Neural cell (in vitro differentiated cells): ENCODE measurements around the gene TRIM44. TPM values are rescaled to one million over a fixed set of nuclear protein-coding genes. Genes with fewer than 3 reads are reported as not detected.

Experiments used
- H2AFZ ChIP-seq: fragments of 200-600, 300-800 bp; sonication (generic), shearing (Covaris generic); 2 replicates; pipeline ENCODE4 v1.6.0; 2014; ENCODE audit warnings: low read depth, mild to moderate bottlenecking, antibody characterized with exemption, low read length, moderate library complexity
- H3F3A ChIP-seq: fragments of 200-600 bp; shearing (Covaris generic); 2 replicates; pipeline ENCODE4 v1.6.1; 2016; ENCODE audit warnings: mild to moderate bottlenecking, moderate library complexity, mixed read lengths, antibody characterized with exemption, low read length; ENCODE audit not compliant: insufficient read depth, poor library complexity, severe bottlenecking
- H3K27ac ChIP-seq: fragments of 200-600, 300-800 bp; sonication (generic), shearing (Covaris generic); 2 replicates; pipeline ENCODE4 v1.5.1; 2014; ENCODE audit warnings: mild to moderate bottlenecking, low read length, moderate library complexity
- H3K27me3 ChIP-seq: fragments of 300-800, 200-600 bp; sonication (generic), shearing (Covaris generic); 2 replicates; pipeline ENCODE4 v1.6.0; 2014; ENCODE audit warnings: mild to moderate bottlenecking, low read depth, low read length, moderate library complexity; ENCODE audit not compliant: insufficient read depth
- H3K36me3 ChIP-seq: fragments of 300-800, 200-600 bp; sonication (generic), shearing (Covaris generic); 2 replicates; pipeline ENCODE4 v1.5.1; 2014; ENCODE audit warnings: mild to moderate bottlenecking, antibody characterized with exemption, low read length, moderate library complexity; ENCODE audit not compliant: insufficient read depth
- H3K4me2 ChIP-seq: fragments of 300-800, 200-600 bp; sonication (generic), shearing (Covaris generic); 2 replicates; pipeline ENCODE4 v1.6.0; 2014; ENCODE audit warnings: mild to moderate bottlenecking, low read length
- H3K4me3 ChIP-seq: fragments of 300-800, 200-600 bp; sonication (generic), shearing (Covaris generic); 2 replicates; pipeline ENCODE4 v1.5.1; 2014; ENCODE audit warnings: mild to moderate bottlenecking, low read length, moderate library complexity
- H3K79me2 ChIP-seq: fragments of 200-600 bp; shearing (Covaris generic); replicated peaks from 2 replicates; pipeline ENCODE4 v1.6.0; 2014; ENCODE audit warnings: mild to moderate bottlenecking, low read length, moderate library complexity; ENCODE audit not compliant: insufficient read depth
- H3K9ac ChIP-seq: fragments of 300-800, 200-600 bp; sonication (generic), shearing (Covaris generic); 2 replicates; pipeline ENCODE4 v1.6.1; 2016; ENCODE audit warnings: mild to moderate bottlenecking, low read length, mixed read lengths
- H3K9me2 ChIP-seq: fragments of 200-600 bp; shearing (Covaris generic); 2 replicates; pipeline ENCODE4 v1.6.1; 2016; ENCODE audit warnings: mild to moderate bottlenecking, low read length, mixed read lengths; ENCODE audit not compliant: insufficient read depth
- H3K9me3 ChIP-seq: fragments of 200-600, 300-800 bp; sonication (generic), shearing (Covaris generic); 2 replicates; pipeline ENCODE4 v1.6.1; 2016; ENCODE audit warnings: mild to moderate bottlenecking, mixed run types, low read length, moderate library complexity, mixed read lengths
- H4K20me1 ChIP-seq: fragments of 200-600 bp; shearing (Covaris generic); 2 replicates; pipeline ENCODE4 v1.6.1; 2016; ENCODE audit warnings: mild to moderate bottlenecking, mixed run types; ENCODE audit not compliant: insufficient read depth
- CTCF ChIP-seq: fragments of 450-650 bp; IDR thresholded peaks from 2 replicates; pipeline ENCODE4 v1.5.1; 2014; ENCODE audit warnings: antibody characterized with exemption, mild to moderate bottlenecking, moderate library complexity; ENCODE audit not compliant: poor library complexity, severe bottlenecking
- EP300 ChIP-seq: fragments of 450-650 bp; conservative IDR thresholded peaks from 2 replicates; pipeline ENCODE4 v1.6.1; 2014; ENCODE audit warnings: antibody characterized with exemption, mild to moderate bottlenecking, moderate library complexity; ENCODE audit not compliant: poor library complexity, severe bottlenecking
- MXI1 ChIP-seq: fragments of 450-650 bp; conservative IDR thresholded peaks from 2 replicates; pipeline ENCODE4 v1.6.1; 2014; ENCODE audit warnings: antibody characterized with exemption, mild to moderate bottlenecking; ENCODE audit not compliant: poor library complexity, severe bottlenecking
- POLR2AphosphoS5 ChIP-seq: IDR thresholded peaks from 2 replicates; pipeline ENCODE4 v1.6.1; 2012
- RAD21 ChIP-seq: fragments of 450-650 bp; conservative IDR thresholded peaks from 2 replicates; pipeline ENCODE4 v1.6.1; 2014; ENCODE audit warnings: antibody characterized with exemption, mild to moderate bottlenecking, moderate library complexity
- REST ChIP-seq: IDR thresholded peaks from 2 replicates; pipeline ENCODE4 v1.6.1; 2012; ENCODE audit warnings: borderline replicate concordance
- SMC3 ChIP-seq: fragments of 450-650 bp; conservative IDR thresholded peaks from 2 replicates; pipeline ENCODE4 v1.6.1; 2014; ENCODE audit warnings: antibody characterized with exemption, mild to moderate bottlenecking, moderate library complexity; ENCODE audit not compliant: poor library complexity
- polyA plus RNA-seq: library from polyadenylated mRNA; depleted of rRNA; stranded (reverse); fragments of >200 nt; gene quantifications from 2 replicates; pipeline ENCODE4 v1.2.3, GENCODE V29; 2014

TRIM44 gene
- polyA plus RNA-seq, 1 donor from 2014 or later = 14.9 TPM

- Histone ChIP-seq H3K4me2 (no peak overlapping the region), H3K27me3 (no peaks in the 10 kb centered on the region), H2AFZ (no peak overlapping the region), H4K20me1 (no peaks in the 10 kb centered on the region), H3K79me2 (no peaks in the 10 kb centered on the region), H3K27ac (peak overlapping the region; percentile 67), H3K9me3 (no peaks in the 10 kb centered on the region), H3K4me3 (peak overlapping the region; percentile 32), H3K36me3 (no peaks in the 10 kb centered on the region), H3K9ac (peak overlapping the region; percentile 7), H3F3A (no peaks in the 10 kb centered on the region), H3K9me2 (no peaks in the 10 kb centered on the region)
- TF ChIP-seq POLR2AphosphoS5 (no peak), RAD21 (no peak), EP300 (no peak)
Observed at GRCh38 chr11:35786188-35786587, 123.6 kb downstream of the TRIM44 start.

- no peaks in the 10 kb centered on the region for H3K27me3 ChIP-seq
- H3K79me2 ChIP-seq = no peaks in the 10 kb centered on the region
- no peaks in the 10 kb centered on the region for H3K36me3 ChIP-seq
- no peaks in the 10 kb centered on the region for H3K9me3 ChIP-seq
- TF ChIP-seq RAD21 = no peak
- TF ChIP-seq CTCF = no peak
- peak; percentile 69 for TF ChIP-seq REST
- peak; percentile 15 for TF ChIP-seq SMC3
- TF ChIP-seq MXI1 = peak; percentile 21
- peak; percentile 72 for TF ChIP-seq POLR2AphosphoS5
- TF ChIP-seq EP300 = peak; percentile 52
- no peaks in the 10 kb centered on the region for H3F3A ChIP-seq
- no peaks in the 10 kb centered on the region for H4K20me1 ChIP-seq
- H3K9ac ChIP-seq = peak overlapping the region; percentile 27
- H3K4me3 ChIP-seq = peak overlapping the region; percentile 32
- H2AFZ ChIP-seq = no peak overlapping the region
- H3K4me2 ChIP-seq = no peak overlapping the region
- H3K9me2 ChIP-seq = no peaks in the 10 kb centered on the region
- H3K27ac ChIP-seq = peak overlapping the region; percentile 67
Observed at GRCh38 chr11:35787013-35787504, 124.5 kb downstream of the TRIM44 start.

GRCh38 chr11:35787626-35788025 is 125.1 kb downstream of the TRIM44 start:
- H3K36me3 ChIP-seq = no peaks in the 10 kb centered on the region
- peak overlapping the region; percentile 67 for H3K27ac ChIP-seq
- TF ChIP-seq RAD21 (no peak), POLR2AphosphoS5 (no peak)
- no peak overlapping the region for H3K9ac ChIP-seq
- no peaks in the 10 kb centered on the region for H3K9me2 ChIP-seq
- H3K4me2 ChIP-seq = no peak overlapping the region
- no peaks in the 10 kb centered on the region for H3F3A ChIP-seq
- no peak overlapping the region for H2AFZ ChIP-seq
- H3K27me3 ChIP-seq = no peaks in the 10 kb centered on the region
- no peaks in the 10 kb centered on the region for H4K20me1 ChIP-seq
- H3K9me3 ChIP-seq = no peaks in the 10 kb centered on the region
- H3K4me3 ChIP-seq = peak overlapping the region; percentile 32
- H3K79me2 ChIP-seq = no peaks in the 10 kb centered on the region
